HEK293 (cell line): ENCODE measurements around the gene DNAAF5.

Source experiments
- CTCF ChIA-PET: fragments of 350-600 bp; formaldehyde crosslinking; extraction: SDS; loops from one replicate; lab custom pipeline; 2021; ENCODE audit warnings: antibody characterized with exemption; lab: Yijun Ruan, JAX
- POLR2A ChIA-PET: fragments of 300-600 bp; formaldehyde crosslinking; extraction: SDS; loops from one replicate; lab custom pipeline; 2020; ENCODE audit warnings: antibody characterized with exemption, inconsistent platforms; lab: Yijun Ruan, JAX
- H3K27ac ChIP-seq: fragments of 200-500 bp; sonication (Bioruptor generic); 2 replicates; pipeline ENCODE4 v1.5.1; 2014; ENCODE audit warnings: low read depth, low read length, control low read depth, inconsistent platforms; ENCODE audit errors: extremely low read depth
- H3K36me3 ChIP-seq, 2 experiments: fragments of 200-500 bp in 1 of 2; sonication (Bioruptor generic) in 1 of 2; 1 replicate in 1 of 2; 2 replicates in 1 of 2; pipeline ENCODE4 v1.5.1; 2014 to 2017; ENCODE audit warnings: inconsistent platforms in 2 of 2, low read length in 2 of 2; ENCODE audit not compliant: control insufficient read depth in 2 of 2, insufficient read depth in 1 of 2
- H3K4me1 ChIP-seq: fragments of 200-500 bp; sonication (Bioruptor generic); 2 replicates; pipeline ENCODE4 v1.5.1; 2014; ENCODE audit warnings: mild to moderate bottlenecking, low read length, inconsistent platforms; ENCODE audit not compliant: control insufficient read depth, insufficient read depth
- H3K4me3 ChIP-seq: 2 replicates; pipeline ENCODE4 v1.5.1; 2011; ENCODE audit warnings: low read depth, mild to moderate bottlenecking, control low read depth, low read length, moderate library complexity
- H3K9me3 ChIP-seq: fragments of 200-500 bp; sonication (Bioruptor generic); 2 replicates; pipeline ENCODE4 v1.5.1; 2014; ENCODE audit warnings: low read depth, low read length, inconsistent platforms; ENCODE audit not compliant: control insufficient read depth, insufficient read depth
- BCL11B ChIP-seq: fragments of 450-650 bp; formaldehyde crosslinking; IDR thresholded peaks from 2 replicates; pipeline ENCODE4 v1.5.1; 2016; ENCODE audit warnings: low read depth, missing biosample characterization, missing genetic modification characterization
- EGR2 ChIP-seq: fragments of 450-650 bp; formaldehyde crosslinking; IDR thresholded peaks from 2 replicates; pipeline ENCODE4 v1.5.1; 2016; ENCODE audit warnings: low read depth, missing biosample characterization, missing genetic modification characterization
- KLF8 ChIP-seq: fragments of 450-650 bp; formaldehyde crosslinking; IDR thresholded peaks from 2 replicates; pipeline ENCODE4 v1.5.1; 2016; ENCODE audit warnings: missing biosample characterization, missing genetic modification characterization
- SP2 ChIP-seq: fragments of 450-650 bp; formaldehyde crosslinking; IDR thresholded peaks from 2 replicates; pipeline ENCODE4 v1.5.1; 2016; ENCODE audit warnings: missing biosample characterization, missing genetic modification characterization
- TCF7L2 ChIP-seq: IDR thresholded peaks from 2 replicates; pipeline ENCODE4 v1.6.1; 2011; ENCODE audit warnings: low read depth, mild to moderate bottlenecking, inconsistent platforms, low read length, moderate library complexity, borderline replicate concordance
- TSHZ1 ChIP-seq: fragments of 450-650 bp; formaldehyde crosslinking; IDR thresholded peaks from 2 replicates; pipeline ENCODE4 v1.5.1; 2016; ENCODE audit warnings: missing biosample characterization, missing genetic modification characterization, borderline replicate concordance
- WT1 ChIP-seq: fragments of 450-650 bp; formaldehyde crosslinking; IDR thresholded peaks from 2 replicates; pipeline ENCODE4 v1.5.1; 2016; ENCODE audit warnings: missing biosample characterization, missing genetic modification characterization
- YY1 ChIP-seq: fragments of 450-650 bp; formaldehyde crosslinking; IDR thresholded peaks from 2 replicates; pipeline ENCODE4 v1.5.1; 2018; ENCODE audit warnings: missing biosample characterization, missing genetic modification characterization
- ZBTB10 ChIP-seq: fragments of 450-650 bp; formaldehyde crosslinking; IDR thresholded peaks from 2 replicates; pipeline ENCODE4 v1.5.1; 2016; ENCODE audit warnings: missing biosample characterization, missing genetic modification characterization
- ZBTB48 ChIP-seq: fragments of 450-650 bp; formaldehyde crosslinking; IDR thresholded peaks from 2 replicates; pipeline ENCODE4 v1.5.1; 2016; ENCODE audit warnings: missing biosample characterization, missing genetic modification characterization
- ZNF18 ChIP-seq: fragments of 450-650 bp; formaldehyde crosslinking; IDR thresholded peaks from 2 replicates; pipeline ENCODE4 v1.5.1; 2016; ENCODE audit warnings: missing biosample characterization, missing genetic modification characterization
- ZNF239 ChIP-seq: fragments of 450-650 bp; formaldehyde crosslinking; IDR thresholded peaks from 2 replicates; pipeline ENCODE4 v1.5.1; 2016; ENCODE audit warnings: missing biosample characterization, missing genetic modification characterization
- ZNF391 ChIP-seq: fragments of 450-650 bp; formaldehyde crosslinking; IDR thresholded peaks from 2 replicates; pipeline ENCODE4 v1.5.1; 2016; ENCODE audit warnings: low read depth, missing biosample characterization, missing genetic modification characterization, borderline replicate concordance
- ZNF561 ChIP-seq: fragments of 450-650 bp; IDR thresholded peaks from 2 replicates; pipeline ENCODE4 v1.5.1; 2018; ENCODE audit warnings: missing biosample characterization, missing genetic modification characterization, borderline replicate concordance
- ZNF585B ChIP-seq: fragments of 450-650 bp; formaldehyde crosslinking; IDR thresholded peaks from 2 replicates; pipeline ENCODE4 v1.5.1; 2016; ENCODE audit warnings: missing biosample characterization, missing genetic modification characterization
- ZNF654 ChIP-seq: fragments of 450-650 bp; formaldehyde crosslinking; IDR thresholded peaks from 2 replicates; pipeline ENCODE4 v1.5.1; 2016; ENCODE audit warnings: low read depth, missing biosample characterization, missing genetic modification characterization
- ZSCAN16 ChIP-seq: fragments of 450-650 bp; formaldehyde crosslinking; IDR thresholded peaks from 2 replicates; pipeline ENCODE4 v1.5.1; 2016; ENCODE audit warnings: missing biosample characterization, missing genetic modification characterization
- ZSCAN30 ChIP-seq: fragments of 450-650 bp; IDR thresholded peaks from 2 replicates; pipeline ENCODE4 v1.5.1; 2018; ENCODE audit warnings: missing biosample characterization, mild to moderate bottlenecking, missing genetic modification characterization, moderate library complexity
- TF ChIP-seq, protein P1 (sequence below): fragments of 450-650 bp; formaldehyde crosslinking; IDR thresholded peaks from 2 replicates; pipeline ENCODE4 v1.5.1; 2016; ENCODE audit warnings: missing biosample characterization, missing genetic modification characterization
- TF ChIP-seq, protein P2 (sequence below): fragments of 450-650 bp; formaldehyde crosslinking; IDR thresholded peaks from 2 replicates; pipeline ENCODE4 v1.5.1; 2016; ENCODE audit warnings: missing biosample characterization, missing genetic modification characterization

Gene DNAAF5

GRCh38 chr7:786472-787255 lies 60.2 kb downstream of the DNAAF5 start (continued):
- TF ChIP-seq ZNF391 (no peak), TCF7L2 (no peak), SP2 (no peak), WT1 (tag by site-specific recombination) (no peak), ZSCAN30 (tag by site-specific recombination) (peak; percentile 24; the same call in 1 of the 2 replicates), BCL11B (tag by site-specific recombination) (no peak), ZSCAN16 (no peak), ZBTB10 (tag by site-specific recombination) (peak; percentile 62; the same call in 1 of the 2 replicates), ZNF654 (tag by site-specific recombination) (peak; percentile 38; the same call in 1 of the 2 replicates)

DNA sequence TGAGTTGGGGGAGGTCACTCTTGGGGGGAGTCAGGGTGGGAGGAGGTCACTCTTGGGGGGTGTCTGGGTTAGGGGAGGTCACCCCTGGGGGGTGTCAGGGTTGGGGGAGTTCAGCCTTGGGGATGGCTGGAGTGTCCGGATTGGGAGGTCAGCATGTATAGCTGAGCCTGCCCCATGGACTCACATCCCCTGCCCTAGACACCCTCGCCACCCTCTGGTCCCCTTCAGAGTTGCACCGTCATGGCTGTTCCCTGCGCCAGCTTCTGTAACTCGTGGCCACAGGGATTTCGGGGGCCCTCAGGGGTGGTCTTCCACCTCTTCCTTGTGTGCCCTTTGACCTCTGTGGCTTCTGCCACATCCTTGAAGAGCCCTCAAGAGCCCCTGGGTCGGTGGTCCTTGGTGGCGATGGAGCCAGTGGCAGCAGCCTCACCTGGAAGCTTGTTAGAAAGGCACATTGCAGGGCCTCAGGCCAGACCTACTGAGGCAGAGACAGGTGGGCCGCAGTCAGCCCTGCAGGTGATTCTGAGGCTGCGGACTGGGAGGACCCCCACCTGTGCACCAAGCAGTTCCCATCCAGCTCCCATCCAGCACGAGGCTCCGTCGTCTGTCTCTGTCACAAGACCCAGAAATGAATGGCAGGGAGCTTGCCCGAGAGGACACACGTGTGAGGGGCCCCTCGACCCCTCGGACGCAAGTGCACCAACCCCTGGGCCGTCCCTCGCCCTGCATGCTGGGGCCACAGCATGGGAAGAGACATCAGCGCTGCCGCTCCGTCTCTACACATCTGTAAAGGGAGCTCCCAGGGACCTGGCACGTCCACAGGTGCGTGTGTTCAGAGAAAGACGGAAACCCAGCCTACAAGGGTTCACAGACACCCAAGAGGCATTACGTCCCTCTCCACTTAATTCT lies 61.1 kb downstream of the DNAAF5 start:
- no peaks in the 10 kb centered on the region for H3K4me1 ChIP-seq
- no peak overlapping the region for H3K27ac ChIP-seq
- CTCF ChIA-PET = interaction anchor here (0.5 to 3.3 kb wide), 6 partner anchors 12 to 726 kb away, joined by 3 to 24 read pairs (median 4); partner anchors contain the start of gene COX19
- H3K4me3 ChIP-seq = no peak overlapping the region
- no peaks in the 10 kb centered on the region for H3K9me3 ChIP-seq
- POLR2A ChIA-PET = no interaction called here
- H3K36me3 ChIP-seq = peaks cover 0 to 37% of the 10 kb centered on the region in 2 experiments
- TF ChIP-seq, protein P1, sequence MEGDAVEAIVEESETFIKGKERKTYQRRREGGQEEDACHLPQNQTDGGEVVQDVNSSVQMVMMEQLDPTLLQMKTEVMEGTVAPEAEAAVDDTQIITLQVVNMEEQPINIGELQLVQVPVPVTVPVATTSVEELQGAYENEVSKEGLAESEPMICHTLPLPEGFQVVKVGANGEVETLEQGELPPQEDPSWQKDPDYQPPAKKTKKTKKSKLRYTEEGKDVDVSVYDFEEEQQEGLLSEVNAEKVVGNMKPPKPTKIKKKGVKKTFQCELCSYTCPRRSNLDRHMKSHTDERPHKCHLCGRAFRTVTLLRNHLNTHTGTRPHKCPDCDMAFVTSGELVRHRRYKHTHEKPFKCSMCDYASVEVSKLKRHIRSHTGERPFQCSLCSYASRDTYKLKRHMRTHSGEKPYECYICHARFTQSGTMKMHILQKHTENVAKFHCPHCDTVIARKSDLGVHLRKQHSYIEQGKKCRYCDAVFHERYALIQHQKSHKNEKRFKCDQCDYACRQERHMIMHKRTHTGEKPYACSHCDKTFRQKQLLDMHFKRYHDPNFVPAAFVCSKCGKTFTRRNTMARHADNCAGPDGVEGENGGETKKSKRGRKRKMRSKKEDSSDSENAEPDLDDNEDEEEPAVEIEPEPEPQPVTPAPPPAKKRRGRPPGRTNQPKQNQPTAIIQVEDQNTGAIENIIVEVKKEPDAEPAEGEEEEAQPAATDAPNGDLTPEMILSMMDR = no peak
- TF ChIP-seq ZNF391 = no peak
- TF ChIP-seq ZNF239 (tag by site-specific recombination) = no peak
- no peak for TF ChIP-seq ZBTB48 (tag by site-specific recombination)
- TF ChIP-seq EGR2 (tag by site-specific recombination) = no peak
- TF ChIP-seq, protein P2, sequence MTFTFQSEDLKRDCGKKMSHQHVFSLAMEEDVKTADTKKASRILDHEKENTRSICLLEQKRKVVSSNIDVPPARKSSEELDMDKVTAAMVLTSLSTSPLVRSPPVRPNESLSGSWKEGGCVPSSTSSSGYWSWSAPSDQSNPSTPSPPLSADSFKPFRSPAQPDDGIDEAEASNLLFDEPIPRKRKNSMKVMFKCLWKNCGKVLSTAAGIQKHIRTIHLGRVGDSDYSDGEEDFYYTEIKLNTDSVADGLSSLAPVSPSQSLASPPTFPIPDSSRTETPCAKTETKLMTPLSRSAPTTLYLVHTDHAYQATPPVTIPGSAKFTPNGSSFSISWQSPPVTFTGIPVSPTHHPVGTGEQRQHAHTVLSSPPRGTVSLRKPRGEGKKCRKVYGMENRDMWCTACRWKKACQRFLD = no peak
- TF ChIP-seq YY1 (tag by site-specific recombination) = no peak
- TF ChIP-seq ZNF561 = no peak
- TF ChIP-seq ZNF585B (tag by site-specific recombination) = no peak
- no peak for TF ChIP-seq ZNF18 (tag by site-specific recombination)
- no peak for TF ChIP-seq TSHZ1 (tag by site-specific recombination)
- TF ChIP-seq KLF8 = no peak
